ENCODE measurements around the gene PEX5L.

GRCh38 chr3:179995406-179995805, 41.3 kb downstream of the PEX5L start:
- TF ChIP-seq POLR2AphosphoS5 (IDR thresholded peaks at IDR 0.05; ENCODE audit: low read depth, low read length) (no peak), TAF1 (IDR thresholded peaks at IDR 0.05; ENCODE audit: borderline replicate concordance, low read depth, low read length) (no peak)
